ENCODE data around the gene KDM5B.
"Not testable (repeated sequence)": the region's sequence is repeated elsewhere in the genome, so short reads cannot be mapped to it uniquely, and the experiment has no call there.

Gene KDM5B

DNA sequence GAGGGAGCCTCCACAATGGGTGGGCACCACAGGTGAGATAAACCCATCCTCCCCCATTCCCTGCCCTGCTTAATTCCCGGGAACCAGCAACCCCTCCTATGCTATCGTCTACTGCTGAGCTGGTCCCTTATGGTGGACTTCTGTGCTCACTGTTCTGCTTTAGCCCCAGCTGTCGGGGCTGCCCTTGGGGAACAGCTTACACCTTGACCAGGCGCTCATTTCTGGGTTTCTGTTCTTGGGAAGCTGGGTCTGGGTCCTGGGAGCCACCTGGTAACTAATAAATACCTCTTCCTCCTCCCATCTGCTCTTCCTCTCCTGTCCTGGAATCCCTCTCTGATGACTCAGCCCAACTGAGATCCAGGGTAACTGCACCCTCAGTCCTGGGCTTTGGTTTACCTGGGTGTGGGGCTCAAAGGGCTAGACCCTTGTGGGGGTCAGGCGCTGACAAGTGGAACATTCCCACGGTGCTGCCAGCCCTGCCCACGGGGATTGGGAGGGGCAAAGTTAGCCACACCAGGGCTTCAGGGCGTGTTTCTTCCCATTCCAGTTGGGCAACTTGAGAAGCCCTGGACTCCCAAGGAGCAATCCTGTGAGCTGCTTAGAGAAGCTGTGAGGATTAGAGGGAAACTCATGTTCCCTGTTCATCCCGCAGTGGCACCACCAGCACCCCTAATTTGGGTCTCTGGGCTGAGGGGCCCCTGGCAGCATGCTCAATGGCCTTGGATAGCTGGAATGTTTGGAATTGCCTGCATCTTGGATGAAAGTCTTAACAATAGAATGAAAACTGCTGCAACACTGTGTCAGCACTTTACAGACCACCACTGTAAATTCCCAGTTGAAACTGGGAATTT, 4.2 kb upstream of the KDM5B start:
- no peak for DNase-seq (ENCODE audit: low spot score)

DNA sequence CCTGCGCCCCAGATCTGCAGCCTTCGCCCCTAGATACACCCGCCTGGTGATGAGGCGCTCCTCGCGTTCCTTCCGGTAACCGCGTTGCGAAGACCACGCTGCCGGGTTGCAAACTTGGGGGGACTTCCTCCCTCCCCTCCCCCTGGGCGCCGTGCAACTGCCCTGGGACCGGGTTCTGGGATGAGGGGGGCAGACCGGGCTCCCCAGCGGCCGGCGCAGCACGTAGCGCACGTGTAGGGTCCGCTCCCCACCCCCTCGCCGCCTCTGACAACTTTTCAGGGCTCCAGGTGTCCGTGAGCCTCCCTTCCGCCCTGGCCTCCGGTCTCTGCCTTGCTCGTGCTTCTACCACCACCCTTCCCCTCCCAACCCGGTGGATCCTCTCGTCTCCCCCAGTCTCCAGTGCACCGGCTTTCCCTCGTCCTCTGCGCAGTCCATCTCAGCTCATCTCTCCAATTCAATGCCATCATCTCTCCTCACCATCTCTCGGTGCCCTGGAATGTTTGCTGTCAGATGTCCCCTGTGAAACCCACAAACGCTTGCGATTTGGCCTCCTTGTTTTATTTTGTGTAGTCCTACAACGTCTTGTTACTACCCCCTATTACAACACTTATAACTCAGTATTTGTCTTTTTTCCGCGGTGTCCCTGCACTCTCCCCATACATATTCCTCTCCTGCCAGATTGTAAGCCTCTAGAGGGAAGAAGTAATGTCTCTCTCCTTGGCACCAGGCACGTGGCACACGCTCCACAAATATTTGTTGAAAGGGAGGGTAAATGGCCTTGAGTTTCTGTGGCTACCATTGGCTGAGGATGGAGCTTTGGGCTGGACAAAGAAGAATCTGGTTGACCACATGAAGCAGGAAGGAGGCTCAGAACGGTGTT, 3.3 kb upstream of the KDM5B start:
- DNase-seq (ENCODE audit: low spot score) = no peak

DNA sequence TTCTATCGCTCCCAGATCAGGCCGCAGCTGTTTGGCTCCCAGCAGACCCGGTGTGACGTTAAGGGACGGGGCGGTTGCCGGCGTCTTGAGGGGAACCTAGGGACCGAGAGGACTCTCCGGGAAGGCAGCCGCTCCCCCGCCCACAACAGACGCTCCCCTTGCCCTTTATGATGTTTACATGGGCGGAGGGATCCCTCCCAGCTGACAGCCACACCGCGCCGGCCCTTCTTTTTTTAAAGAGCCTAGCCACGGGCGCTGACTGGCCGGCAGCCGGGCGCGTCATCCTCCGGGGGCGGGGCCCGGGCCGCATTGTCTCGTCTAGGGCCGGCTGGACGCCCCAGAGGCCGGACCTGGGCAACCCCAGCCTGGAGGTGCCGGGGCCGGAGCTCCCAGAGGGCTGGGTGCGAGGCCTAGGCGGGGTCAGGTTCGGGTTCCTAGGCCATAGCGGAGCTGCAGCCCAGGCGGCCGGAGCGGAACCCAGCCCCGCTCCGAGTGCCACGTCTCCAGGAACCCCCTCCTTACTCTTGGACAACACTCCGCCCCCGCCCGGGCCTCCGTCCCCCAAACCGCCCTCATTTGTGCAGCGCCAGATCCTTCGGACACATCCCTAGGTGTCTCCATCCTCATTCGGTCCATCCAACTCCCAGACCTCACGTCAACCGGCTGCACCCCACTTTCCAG, 2.5 kb upstream of the KDM5B start, which contains the start of gene PCAT6:
Gene PCAT6 (plus strand): TSS at position 340 of the 681 bp plus-strand sequence.
- DNase-seq (ENCODE audit: low spot score) = peak; percentile 94

DNA sequence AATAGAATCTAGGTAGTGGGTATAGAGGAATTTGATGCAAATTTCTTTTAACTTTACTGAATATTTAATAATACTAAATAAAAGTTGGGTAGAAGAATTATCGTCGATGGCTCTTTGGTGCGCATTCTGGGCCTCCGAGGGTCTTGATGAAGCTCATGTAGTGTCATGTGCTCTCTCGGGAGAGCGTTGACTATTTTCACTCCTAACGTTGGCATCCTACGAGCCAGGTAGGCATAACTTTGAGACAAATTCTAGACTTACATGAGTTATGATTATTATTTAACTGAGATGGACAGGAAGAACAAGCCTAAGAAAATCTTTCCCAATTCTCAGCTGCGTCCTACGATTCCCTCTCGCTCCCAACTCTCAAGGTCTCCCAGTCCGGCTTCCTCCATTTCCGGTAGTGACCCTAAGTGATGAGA, 2.0 kb upstream of the KDM5B start:
- no peak for DNase-seq (ENCODE audit: low spot score)

DNA sequence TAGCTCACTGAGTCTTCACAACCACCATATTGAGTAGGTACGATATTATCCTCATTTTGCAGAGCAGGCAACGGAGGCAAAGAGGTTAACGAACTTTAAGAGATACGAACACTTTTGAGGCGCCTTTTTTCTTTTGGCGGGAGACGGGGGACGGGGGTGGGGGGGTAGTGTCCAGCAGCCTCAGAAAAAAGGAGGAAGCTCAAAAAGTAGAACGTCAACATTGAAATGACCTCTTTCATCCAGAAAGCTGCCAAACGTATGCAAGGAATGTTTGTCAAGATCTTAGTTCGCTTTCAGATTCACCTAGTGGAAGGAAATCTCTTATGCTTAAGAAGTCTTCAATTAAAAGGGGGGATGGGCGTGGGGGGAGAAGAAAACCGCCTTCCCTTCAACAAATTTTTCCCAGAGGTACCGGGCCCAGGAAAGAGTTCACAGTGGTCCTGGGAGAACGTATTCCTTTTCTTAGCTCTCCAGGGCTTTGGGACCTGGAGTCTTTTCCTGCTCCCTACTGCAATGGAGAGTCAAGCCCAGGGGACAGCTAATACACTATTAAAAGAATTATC, 1.5 kb upstream of the KDM5B start:
- DNase-seq (ENCODE audit: low spot score) = no peak

DNA sequence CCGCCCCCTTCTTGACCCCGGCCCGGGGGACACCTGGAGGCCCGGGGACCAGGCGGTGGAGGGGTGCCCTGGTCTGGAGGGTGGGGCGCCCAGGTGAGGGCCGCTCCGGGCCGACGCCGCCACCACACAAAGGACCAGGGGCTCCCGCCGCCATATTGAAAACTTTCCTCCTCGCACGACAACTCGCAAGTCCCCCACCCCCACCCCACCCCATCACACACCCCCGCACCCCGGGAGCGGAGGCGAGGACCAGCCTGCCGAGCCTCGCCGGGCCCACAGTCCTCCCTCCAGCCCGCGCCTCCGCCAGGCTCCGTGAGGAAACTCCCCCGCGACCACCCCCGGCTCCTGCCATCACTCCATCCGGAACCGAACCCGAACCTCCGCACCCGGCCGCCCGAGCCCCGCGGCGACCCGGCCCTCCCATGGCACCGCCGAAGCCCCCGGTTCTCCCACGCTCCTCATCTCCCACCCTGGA, 733 bp downstream of the KDM5B start:
- no peak for DNase-seq (ENCODE audit: low spot score)

DNA sequence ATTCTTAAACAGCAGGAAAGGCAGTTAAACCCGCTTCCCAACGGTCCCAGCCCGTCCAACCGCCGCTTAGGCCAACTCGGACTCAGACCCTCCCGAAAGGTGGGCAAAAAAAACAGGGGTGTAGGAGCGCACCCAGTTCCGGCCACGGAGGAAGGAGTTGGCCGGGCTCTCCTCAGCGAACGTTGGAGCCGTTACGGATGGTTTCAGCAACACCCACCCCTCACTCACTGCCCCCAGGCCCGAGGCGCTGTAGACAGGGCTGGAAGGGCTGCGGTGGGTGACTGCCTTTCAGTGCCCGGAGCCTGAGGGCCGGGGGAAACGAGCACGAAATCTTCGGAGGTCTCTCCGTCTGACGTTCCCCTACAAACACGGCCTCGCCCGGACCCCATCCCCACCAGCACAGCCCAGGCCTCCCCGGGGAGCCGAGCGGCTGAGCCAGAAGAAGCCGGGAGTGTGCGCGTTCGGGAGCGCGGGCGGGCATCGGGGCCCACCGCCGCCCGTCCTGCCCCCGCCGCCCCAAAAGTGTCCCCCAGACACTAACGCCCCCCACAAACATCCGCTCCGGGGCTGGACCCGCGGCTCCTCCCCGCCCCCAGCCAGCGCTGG, 1.3 kb downstream of the KDM5B start:
- DNase-seq (ENCODE audit: low spot score) = no peak

DNA sequence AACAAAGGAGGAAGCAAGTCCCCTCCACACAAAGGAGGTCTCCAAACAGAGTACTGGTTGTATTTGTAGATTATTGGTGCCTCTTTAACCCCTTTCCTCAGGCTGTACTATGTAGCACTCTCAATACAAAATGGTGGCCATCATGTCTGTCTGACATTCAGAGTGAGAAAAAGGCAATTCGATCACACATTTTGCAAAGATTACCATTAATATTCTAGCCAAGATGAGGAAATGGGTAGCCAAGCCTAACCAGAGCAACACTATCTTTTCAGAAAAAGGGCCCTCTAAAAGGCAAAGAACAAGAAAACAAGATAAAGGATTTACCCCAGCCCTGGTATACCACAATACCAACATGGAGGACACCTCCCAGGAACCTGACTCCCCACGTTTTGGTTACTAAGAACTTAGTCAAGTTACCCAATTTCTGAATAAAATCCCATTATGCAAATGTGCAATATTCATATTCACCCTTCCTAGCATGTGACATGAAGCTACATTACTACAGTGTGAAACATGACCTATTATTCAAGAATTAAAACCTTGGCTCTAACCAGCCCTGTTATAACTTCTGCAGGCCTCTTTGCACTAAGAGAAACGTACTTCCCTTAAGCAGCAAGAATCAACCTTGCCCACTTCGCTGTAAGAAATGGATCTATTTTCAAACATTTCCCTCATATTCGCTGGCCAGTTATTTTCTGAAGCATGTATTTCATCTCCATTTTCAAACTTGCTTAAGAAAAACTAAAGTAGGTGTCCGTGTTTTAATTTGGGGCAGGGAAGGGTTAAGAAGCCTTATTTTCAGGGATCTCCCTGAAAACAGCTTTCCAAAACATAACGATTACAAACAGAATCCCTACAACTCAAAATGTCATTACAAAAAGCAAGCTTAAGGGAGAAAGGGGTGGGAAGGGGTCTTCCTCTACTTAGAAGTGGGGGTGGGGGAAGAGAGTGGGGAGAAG, 2.1 kb downstream of the KDM5B start:
- no peak for DNase-seq (ENCODE audit: low spot score)

DNA sequence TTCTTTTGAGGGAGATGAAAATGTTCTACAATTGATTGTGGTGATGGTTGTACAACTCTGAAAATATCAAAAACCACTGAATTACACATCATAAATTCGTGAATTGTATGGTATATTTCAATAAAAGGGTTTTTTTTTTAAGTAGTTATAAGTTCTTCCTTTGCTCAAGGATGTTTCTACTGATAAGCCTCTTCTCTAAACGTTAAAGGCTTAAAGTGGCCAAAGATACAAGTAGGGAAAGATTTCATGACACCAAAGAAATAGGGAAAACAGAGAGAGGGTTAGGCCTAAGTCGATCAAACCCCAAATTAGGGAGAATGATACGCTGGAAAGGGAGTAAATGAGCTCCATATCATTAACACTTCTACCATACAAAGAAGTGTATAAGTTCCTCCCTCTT, 4.1 kb downstream of the KDM5B start:
- DNase-seq (ENCODE audit: low spot score) = no peak

DNA sequence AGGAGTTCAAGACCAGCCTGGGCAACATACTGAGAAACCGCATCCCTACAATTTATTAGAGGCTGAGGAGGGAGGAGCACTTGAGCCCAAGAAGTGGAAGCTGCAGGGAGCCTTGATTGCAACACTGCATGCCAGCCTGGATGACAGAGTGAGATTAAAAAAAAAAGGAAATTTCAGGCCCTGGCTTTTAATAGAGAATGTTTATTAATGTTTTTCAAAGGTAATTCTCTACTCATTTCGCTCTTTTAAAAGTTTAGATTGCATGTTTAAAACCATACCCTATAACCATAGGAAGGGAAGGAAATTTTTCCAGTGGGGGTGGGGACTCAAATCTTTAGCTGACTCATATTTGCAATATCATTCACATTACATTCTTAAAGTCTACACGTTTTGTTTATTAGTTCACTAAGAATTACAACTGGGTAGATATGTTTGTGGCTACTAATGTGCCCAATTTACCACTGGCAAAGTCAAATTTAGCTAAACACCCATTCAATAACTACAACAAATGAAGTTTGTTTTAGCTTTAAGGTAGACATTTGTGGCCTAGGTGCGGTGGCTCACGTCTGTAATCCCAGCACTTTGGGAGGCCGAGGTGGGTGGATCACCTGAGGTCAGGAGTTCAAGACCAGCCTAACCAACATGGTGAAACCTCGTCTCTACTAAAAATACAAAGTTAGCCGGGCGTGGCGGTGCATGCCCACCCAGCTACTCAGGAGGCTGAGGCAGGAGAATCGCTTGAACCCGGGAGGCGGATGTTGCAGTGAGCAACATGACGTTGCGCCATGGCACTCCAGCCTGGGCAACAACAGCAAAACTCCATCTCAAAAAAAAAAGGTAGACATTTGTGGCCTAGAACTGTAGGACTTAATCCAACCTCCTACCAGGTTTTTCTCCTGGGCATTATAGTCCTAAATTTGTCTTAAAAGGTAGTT, 5.0 kb downstream of the KDM5B start:
- DNase-seq (ENCODE audit: low spot score) = no peak

DNA sequence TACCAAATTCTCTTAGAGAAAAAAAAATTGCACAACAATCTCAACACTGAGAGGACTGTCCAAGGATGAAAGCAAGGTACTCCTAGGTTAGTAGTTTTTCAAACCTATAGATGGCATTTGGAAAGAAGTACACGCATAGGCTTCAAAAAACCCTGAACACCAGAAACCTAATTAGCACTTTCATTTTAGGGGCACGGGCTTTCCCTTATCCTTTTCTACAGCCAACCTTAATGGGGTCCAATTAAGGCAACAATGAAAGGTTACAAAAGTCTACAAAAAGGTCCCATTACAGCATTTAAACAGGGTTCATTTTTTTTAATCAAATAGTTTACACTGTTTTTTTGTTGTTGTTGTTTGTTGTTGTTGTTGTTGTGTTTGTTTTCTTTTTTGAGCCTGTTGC, 6.2 kb downstream of the KDM5B start:
- no peak for DNase-seq (ENCODE audit: low spot score)

DNA sequence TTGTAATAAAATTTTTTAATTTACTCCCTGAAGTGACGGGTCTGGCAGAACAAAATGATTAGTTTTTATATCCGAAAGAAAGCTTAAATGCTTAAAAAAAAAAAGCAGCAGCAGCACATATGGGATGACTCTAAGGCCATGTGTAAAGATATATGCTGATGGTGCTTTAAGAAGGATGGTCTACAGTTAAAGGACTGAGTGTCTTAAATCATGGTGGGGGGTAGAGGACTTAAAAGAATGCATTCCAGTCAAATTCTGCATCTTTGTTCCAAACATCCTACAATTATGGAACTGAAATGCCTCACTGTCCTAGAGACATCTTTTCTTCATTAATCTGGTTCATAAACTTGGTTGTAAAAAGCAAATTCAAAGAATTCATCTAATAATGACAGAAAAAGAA, 7.0 kb downstream of the KDM5B start:
- DNase-seq (ENCODE audit: low spot score) = no peak

DNA sequence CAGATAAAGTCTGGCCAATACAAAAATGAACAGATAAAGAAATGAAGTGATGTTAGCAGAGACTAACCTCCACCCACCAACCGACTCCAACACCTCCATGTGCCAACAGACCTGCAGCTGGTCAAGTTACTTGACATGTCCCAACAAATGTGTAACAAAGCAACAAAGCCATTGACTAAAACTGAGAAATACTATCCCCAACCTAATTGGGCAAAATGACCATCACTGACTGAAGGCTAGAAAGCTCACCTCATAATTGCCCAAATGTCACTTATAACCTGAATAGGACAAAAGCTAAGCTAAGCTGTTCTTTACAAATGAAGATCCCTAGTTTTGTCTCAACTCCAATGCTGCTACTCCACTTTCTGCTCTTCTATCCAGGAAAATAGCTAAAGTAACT, 7.5 kb downstream of the KDM5B start:
- no peak for DNase-seq (ENCODE audit: low spot score)

DNA sequence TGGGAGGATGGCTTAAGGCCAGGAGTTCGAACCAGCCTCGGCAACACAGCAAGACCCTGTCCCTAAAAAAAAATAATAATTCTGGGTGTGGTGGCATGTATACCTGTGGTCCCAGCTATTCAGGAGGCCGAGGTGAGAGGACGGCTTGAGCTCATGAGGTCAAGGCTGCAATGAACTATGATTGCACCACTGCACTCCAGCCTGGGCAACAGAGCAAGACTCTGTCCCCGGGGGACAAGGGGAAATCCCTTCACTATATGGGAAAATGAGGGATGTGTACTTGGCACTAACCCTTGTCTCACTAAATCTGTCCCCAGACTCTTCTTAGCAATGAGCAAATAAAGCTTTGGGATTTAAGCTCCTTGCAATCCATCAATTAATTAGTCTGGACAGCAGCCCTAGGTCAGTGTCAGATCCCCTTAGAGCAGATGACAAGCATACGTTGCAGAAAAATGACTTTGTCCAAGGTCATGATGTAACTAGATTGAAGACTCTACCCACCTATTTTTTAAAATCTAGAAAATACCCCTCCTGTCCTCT, 9.4 kb downstream of the KDM5B start:
- DNase-seq (ENCODE audit: low spot score) = no peak

DNA sequence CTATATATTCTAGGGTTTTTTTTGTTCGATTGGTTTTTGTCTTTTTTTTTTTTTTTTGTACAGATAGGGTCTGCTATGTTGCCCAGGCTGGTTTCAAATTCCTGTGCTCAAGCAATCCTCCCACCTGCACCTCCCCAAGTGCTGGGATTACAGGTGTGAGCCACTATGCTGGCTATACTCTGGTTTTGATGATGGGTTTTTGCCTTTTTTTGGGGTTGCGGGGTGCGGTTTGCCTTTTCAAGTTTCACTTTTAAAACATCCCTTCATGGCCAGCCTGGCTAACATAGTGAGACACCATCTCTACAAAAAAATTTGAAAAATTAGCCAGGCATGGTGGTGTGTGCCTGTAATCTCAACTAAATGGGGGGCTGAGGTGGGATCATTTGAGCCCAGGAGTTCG, 10.0 kb downstream of the KDM5B start:
- no peak for DNase-seq (ENCODE audit: low spot score)

DNA sequence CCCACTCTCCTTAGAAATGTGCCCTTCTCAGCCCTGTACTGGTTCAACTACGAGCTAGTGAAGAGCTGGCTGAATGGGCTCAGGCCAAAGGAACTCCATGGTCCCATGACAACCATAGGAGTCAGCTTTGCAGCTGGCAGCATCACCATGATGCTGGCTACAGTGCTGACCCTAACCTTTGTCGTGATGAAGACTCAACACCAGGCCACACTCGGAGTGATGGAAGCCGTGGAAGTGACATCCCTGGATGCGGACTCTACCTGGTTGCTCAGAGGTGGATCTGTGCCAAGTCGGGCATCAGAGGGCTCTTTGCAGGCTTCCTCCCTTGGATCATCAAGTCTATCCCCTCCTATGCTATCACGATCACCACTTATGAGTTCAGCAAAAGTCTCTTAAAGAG, 11.6 kb downstream of the KDM5B start:
- no peak for DNase-seq (ENCODE audit: low spot score)

DNA sequence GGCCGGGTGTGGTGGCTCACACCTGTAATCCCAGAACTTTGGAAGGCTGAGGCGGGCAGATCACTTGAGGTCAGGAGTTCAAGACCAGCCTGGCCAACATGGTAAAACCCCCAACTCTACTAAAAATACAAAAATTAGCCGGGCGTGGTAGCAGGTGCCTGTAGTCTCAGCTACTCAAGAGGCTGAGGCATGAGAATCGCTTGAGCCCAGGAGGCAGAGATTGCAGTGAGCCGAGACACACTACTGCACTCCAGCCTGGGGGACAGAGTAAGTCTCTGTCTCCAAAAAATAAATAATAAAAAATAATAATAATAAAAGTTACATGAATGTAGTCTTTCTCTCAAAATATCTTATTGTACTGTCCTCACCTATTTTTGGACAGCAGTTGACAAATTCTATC, 13.3 kb downstream of the KDM5B start:
- DNase-seq (ENCODE audit: low spot score) = not testable (repeated sequence)

DNA sequence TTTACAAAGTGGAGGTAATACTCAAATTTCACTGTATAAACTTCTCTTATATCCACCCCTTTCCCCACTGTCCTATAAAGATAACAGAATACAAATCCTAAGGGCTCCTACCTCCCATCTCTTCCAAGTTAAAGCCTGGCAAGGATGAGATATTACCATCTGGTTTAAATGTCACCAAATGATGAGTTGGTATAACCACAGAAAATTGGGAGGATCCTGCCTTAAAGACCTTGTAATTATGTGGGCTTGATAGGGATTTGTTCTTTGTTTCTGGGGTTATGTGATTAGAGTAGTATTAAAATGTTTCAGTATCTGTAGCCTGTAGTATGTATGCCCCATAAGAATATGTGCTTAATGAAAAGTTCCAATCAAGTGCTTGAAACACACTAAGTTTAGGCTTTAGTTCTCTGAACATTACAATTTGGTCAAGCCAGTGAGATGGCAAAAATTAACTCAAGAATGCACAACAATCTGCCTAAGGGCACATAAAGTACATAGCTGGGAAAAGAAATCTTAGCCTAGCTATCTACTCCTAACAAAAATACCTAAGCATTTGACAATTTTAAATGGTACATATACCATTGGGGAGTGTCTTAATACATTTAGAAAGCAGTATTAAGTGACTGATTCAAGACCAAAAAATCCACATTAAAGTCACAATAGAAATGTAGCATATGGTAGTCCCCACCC, 14.0 kb downstream of the KDM5B start:
- DNase-seq (ENCODE audit: low spot score) = no peak
